Glutamatergic neuron (in vitro differentiated cells): ENCODE data around the gene IL11. TPM values are rescaled to one million over a fixed set of nuclear protein-coding genes. Genes with fewer than 3 reads are reported as not detected.

Experiments used
- DNase-seq: peaks from one replicate; pipeline ENCODE4 v3.0.0; 2022
- H3K27ac Mint-ChIP-seq: one replicate; pipeline ENCODE4 v1.8.0; 2020; ENCODE audit warnings: mild to moderate bottlenecking, mixed read lengths, inconsistent platforms; ENCODE audit not compliant: unreplicated experiment
- H3K27me3 Mint-ChIP-seq: one replicate; pipeline ENCODE4 v1.8.0; 2020; ENCODE audit warnings: mild to moderate bottlenecking, moderate library complexity, mixed read lengths, inconsistent platforms; ENCODE audit not compliant: unreplicated experiment
- H3K36me3 Mint-ChIP-seq: one replicate; pipeline ENCODE4 v1.8.0; 2020; ENCODE audit warnings: mild to moderate bottlenecking, mixed read lengths, inconsistent platforms; ENCODE audit not compliant: unreplicated experiment
- H3K4me1 Mint-ChIP-seq: one replicate; pipeline ENCODE4 v1.8.0; 2020; ENCODE audit warnings: mild to moderate bottlenecking, low read depth, mixed read lengths, inconsistent platforms; ENCODE audit not compliant: unreplicated experiment
- H3K4me3 Mint-ChIP-seq: one replicate; pipeline ENCODE4 v1.8.0; 2020; ENCODE audit warnings: mild to moderate bottlenecking, mixed read lengths, inconsistent platforms; ENCODE audit not compliant: unreplicated experiment
- H3K9me3 Mint-ChIP-seq: one replicate; pipeline ENCODE4 v1.8.0; 2020; ENCODE audit warnings: mild to moderate bottlenecking, moderate library complexity, mixed read lengths, inconsistent platforms; ENCODE audit not compliant: unreplicated experiment
- total RNA-seq: library from RNA; stranded (reverse); fragmentation: NEBNext Ultra II Directional; extraction: Animal tissue kit (Norgen Biotek cat#: 25700); gene quantifications from one replicate; pipeline ENCODE4 v1.2.1, GENCODE V29; 2021; ENCODE audit not compliant: unreplicated experiment
- TF ChIP-seq, protein P1 (sequence below): fragments of 200-600 bp; sonication (generic); IDR thresholded peaks from one replicate; pipeline ENCODE4 v1.5.0; 2021; ENCODE audit not compliant: partially characterized antibody, unreplicated experiment

IL11 gene
- total RNA-seq, 1 donor from 2014 or later = 18.1 TPM

DNA sequence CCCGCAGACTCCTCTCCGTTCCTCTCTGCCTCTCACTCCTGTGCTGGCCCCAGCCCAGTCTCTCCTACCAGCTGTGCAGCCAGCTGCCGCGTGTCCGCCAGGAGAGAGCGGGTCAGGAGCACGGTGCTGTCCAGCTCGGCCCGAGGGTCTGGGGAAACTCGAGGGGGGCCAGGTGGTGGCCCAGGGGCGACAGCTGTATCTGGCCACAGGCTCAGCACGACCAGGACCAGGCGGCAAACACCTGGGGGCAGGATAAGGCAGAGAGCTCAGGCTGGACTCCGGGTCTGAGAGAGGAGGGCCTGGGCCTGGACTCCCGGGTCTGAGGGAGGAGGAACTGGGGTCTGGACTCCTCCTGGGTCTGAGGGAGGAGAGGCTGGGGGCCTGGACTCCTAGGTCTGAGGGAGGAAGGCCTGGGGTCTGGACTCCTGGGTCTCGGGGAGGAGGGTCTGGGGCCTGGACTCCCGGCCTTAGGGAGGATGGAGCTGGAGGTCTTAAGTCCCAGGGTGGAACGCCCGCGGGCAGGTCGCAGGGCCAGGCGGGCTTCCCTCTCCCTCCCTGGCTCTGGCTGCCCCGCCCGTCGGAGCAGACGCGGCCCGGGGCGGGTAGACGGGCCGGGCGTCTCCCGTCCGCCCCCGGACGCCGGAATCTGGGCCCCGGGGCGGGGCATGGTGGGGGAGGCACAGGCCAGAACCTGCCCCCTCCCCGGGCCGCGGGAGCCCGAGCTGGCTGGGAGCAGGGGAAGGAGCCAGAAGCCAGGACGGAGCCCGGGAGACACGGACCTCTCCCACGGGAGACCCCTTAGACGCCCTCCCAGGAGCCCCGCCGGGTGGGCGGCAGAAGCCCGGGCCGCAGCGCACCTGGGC lies 1.3 kb downstream of the IL11 start:
- Mint-ChIP-seq H3K36me3 (no peaks in the 10 kb centered on the region), H3K4me1 (peaks cover 14% of the 10 kb centered on the region), H3K4me3 (peak overlapping the region; percentile 55), H3K27ac (peak overlapping the region; percentile 62), H3K27me3 (peaks cover 7% of the 10 kb centered on the region), H3K9me3 (peaks cover 14% of the 10 kb centered on the region)
- DNase-seq = peak; percentile 74
- TF ChIP-seq, protein P1, sequence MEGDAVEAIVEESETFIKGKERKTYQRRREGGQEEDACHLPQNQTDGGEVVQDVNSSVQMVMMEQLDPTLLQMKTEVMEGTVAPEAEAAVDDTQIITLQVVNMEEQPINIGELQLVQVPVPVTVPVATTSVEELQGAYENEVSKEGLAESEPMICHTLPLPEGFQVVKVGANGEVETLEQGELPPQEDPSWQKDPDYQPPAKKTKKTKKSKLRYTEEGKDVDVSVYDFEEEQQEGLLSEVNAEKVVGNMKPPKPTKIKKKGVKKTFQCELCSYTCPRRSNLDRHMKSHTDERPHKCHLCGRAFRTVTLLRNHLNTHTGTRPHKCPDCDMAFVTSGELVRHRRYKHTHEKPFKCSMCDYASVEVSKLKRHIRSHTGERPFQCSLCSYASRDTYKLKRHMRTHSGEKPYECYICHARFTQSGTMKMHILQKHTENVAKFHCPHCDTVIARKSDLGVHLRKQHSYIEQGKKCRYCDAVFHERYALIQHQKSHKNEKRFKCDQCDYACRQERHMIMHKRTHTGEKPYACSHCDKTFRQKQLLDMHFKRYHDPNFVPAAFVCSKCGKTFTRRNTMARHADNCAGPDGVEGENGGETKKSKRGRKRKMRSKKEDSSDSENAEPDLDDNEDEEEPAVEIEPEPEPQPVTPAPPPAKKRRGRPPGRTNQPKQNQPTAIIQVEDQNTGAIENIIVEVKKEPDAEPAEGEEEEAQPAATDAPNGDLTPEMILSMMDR = no peak

DNA sequence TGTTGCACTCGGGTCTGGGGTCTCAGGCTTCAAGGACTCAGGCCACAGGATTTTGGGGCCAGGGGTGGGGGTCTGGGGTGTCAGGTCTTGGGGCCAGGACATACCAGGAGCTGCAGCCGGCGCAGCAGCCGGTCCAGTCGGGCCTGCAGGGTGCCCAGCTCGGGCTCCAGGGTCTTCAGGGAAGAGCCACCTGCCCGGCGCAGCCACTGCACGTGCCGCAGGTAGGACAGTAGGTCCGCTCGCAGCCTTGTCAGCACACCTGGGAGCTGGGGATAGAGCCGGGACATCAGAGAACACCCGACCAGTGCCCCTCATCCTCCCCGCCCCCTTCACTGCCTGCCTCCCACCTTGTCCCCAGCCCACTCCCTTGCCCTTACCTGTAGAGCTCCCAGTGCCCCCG lies 2.2 kb downstream of the IL11 start:
- Mint-ChIP-seq H3K4me3 (no peak overlapping the region), H3K9me3 (peaks cover 11% of the 10 kb centered on the region), H3K27me3 (peaks cover 3% of the 10 kb centered on the region), H3K36me3 (no peaks in the 10 kb centered on the region), H3K4me1 (peaks cover 10% of the 10 kb centered on the region), H3K27ac (no peak overlapping the region)
- DNase-seq = no peak
- TF ChIP-seq, protein P1 = no peak

DNA sequence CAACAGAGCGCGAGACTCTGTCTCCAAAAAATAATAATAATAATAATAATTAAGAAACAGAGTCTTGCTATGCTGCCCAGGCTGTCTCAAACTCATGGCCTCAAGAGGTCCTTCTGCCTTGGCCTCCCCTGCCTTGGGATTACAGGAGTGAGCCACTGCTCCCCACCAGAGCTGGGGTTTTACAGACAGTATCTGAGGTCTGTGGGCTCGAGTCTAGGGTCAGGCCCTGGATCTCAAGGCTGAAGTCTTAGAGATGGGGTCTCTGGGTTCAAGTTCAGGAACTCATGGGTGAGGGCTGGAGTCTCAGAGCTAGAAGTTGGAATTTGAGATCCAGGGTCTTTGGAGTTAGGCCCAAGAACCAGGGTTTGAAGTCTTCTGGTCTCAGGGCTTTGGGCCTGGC lies 3.5 kb downstream of the IL11 start:
- Mint-ChIP-seq H3K4me1 (peaks cover 6% of the 10 kb centered on the region), H3K9me3 (peaks cover 8% of the 10 kb centered on the region), H3K4me3 (no peak overlapping the region), H3K27me3 (no peaks in the 10 kb centered on the region), H3K27ac (no peak overlapping the region), H3K36me3 (no peaks in the 10 kb centered on the region)
- no peak for DNase-seq
- TF ChIP-seq, protein P1 = no peak

DNA sequence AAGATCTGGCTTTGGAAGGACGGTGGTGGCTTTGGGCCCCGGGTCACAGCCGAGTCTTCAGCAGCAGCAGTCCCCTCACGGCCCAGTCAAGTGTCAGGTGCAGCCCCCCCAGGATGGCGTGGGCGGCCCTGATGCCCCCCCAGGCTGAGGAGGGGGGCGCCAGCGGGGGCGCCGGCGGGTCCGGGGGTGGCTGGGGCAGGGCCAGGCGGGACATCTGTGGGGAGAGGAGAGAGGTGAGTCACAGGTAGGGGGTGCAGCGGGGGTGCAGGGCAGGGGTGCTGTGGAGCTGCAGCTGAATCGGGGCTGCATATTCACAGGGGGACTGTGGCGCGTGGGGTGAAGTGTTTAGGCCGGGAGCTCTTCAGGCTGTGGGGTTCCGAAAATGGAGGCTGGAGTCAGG lies 4.3 kb downstream of the IL11 start:
- H3K27ac Mint-ChIP-seq = no peak overlapping the region
- no peaks in the 10 kb centered on the region for H3K27me3 Mint-ChIP-seq
- peaks cover 7% of the 10 kb centered on the region for H3K9me3 Mint-ChIP-seq
- no peaks in the 10 kb centered on the region for H3K36me3 Mint-ChIP-seq
- H3K4me3 Mint-ChIP-seq = no peak overlapping the region
- H3K4me1 Mint-ChIP-seq = peaks cover 4% of the 10 kb centered on the region
- DNase-seq = no peak
- TF ChIP-seq, protein P1 = no peak

DNA sequence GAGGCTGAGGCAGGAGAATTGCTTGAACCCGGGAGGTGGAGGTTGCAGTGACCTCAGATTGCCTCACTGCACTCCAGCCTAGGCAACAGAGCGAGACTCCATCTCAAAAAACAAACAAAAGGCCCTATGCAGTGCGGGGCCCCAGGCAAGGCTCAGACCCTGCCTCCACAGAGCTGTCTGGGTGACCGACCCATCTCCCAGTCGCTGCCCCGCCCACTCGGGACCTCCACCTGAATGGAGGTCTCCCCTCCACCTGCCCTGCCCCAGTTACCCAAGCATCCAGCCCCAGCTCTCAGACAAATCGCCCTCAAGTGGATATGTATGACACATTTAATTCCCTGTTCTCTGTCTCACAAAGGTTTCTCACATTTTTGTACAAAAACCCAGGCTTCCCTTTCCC lies 5.0 kb downstream of the IL11 start:
- Mint-ChIP-seq H3K27ac (no peak overlapping the region), H3K9me3 (peaks cover 7% of the 10 kb centered on the region), H3K27me3 (peaks cover 1% of the 10 kb centered on the region), H3K36me3 (no peaks in the 10 kb centered on the region), H3K4me1 (no peaks in the 10 kb centered on the region), H3K4me3 (no peak overlapping the region)
- TF ChIP-seq, protein P1 = no peak
- DNase-seq = no peak
